GM18873 (cell line): ENCODE data around the gene WIZ.

Source experiments
- ATAC-seq: cut with Tn5 transposase; IDR thresholded peaks from one replicate; pipeline ENCODE4 v1.9.1; 2021; ENCODE audit warnings: mild to moderate bottlenecking, moderate library complexity, moderate number of reproducible peaks; ENCODE audit not compliant: unreplicated experiment, low FRiP score

Gene WIZ

DNA sequence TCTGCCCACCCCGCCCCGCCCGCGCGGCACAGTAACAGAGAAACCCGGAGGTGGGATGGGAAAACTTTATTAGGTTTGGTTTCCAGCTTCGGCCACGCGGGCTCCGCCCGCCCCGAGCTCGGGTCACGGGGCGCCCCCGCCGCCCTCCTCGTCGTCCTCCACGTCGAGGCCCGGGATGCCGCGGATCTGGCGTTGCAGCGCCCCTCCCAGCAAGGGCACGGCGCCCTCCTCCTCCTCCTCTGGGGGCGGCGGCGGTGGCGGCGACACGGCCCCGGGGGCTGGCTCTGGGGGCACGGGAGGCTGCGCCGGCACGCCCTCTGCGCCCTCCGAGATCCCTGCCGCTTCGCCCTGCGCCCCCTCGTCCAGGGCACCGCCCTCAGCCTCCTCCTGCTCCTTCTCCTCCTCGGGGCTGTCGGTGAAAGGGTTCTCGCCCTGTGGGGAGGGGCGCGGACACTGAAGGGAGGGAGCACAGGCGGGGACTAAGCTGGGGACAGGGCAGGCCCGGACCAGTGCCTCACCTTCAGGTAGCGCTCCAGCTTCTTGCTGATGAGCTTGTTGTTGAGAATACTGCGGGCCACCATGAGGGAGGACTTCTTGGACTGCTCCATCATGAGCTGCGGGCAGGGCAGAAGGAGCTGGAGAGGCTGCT is 69.6 kb downstream of the WIZ start:
- peak; percentile 23 for ATAC-seq

DNA sequence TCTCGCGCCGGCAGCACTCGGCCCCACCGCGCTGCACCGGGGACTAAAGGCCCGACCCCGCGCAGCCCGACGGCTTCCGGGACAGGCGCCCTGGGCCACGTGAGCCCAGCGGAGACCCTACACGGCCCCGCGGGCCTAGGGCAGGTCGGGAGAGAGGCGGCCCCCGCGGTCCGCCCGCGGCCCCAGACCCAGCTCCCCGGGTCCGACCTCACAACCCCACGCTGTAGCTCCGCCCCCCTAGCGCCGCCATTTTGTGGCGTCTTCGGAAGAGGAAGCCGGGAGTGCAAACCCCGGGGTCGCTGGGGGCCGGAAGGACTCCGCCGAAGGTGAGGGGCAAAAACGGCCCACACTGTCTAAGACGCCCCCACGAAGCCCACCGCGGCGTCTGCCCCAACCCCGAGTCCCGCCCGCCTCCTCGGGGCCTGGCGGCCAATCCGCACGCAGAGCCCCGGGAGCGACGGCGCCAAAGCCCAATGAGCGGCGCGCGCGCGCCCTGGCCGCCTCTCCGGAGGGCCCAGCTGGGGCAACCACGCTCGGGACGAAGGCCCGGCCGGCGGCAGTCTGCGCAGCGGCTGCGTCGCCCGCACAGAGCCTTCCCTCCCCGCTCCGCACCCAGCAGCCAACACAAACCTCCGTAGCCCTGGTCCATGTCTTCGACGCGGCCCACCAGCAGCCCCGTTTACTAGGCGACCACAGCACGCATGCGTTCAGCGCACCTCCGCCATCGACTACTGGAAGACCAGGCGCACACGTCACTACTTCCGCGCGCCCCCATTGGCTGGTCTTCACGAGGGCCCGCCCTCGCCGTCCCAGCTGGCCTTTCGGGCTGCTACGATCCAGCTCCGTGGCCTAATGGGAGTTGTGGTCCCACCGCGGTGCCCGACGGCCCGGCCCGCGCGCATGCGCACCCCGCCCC is 70.4 kb downstream of the WIZ start, which contains the start of gene AKAP8:
TSS of gene AKAP8 (minus strand) at position 705 of the 916 bp plus-strand sequence. CDS start at position 649, 56 bp downstream.
- ATAC-seq, result peak; percentile 85

DNA sequence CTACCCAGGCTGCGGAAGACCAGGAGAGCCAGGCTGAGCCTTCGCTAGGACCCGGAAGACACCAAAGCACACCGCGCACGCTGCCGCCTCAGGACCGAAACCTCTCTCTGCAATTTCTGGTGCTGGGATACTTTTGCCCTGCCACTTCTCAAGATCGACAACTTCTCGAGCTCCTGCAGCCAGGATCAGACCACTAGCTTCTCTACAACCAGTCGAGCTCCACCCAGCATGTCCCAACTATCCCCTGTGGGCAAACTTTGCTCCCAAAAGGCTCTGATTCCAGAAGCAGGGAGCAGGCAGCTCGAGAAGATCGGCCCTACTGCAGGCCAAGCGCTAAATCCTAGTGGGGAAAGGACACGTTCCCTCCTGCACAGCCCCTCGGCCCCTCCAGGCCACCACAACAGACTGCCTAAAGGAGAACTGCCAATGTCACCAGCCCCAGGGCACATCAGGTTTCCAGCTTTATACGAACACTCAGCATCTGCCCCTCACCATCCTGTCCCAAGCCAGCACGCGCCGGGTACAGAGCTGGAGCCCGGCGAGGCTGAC is 71.1 kb downstream of the WIZ start:
- no peak for ATAC-seq

DNA sequence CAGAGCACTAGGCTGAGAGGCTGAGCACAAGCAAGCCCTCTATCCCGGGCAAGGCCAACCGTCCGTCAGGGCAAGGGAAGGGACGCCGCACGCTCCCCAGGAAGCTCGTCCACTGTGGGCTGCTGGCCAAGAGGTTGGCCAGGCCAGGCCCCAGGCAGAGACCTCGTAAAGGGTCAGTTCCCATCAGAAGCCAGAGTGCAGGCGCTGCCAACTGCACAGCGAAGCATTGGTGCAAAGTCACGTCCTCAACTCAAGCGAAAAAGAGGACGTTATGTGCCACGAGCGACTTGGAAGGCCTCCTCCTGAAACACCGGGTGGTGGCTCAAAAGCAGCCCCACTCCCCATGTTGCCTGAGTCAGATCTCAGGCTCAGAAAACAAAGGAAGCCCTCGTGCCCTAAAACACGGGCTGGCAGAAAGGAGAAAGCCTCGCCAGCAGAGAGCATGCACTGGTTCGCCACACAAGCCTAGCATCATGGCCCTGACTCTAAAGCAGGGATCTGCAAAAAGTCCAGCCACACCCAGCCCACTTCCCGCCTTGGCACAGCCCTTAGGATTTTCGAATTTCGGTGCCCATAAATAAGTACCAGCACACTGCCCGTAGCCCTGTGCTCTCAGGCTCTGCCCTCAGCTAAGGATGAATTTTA is 74.8 kb downstream of the WIZ start:
- ATAC-seq, result no peak

DNA sequence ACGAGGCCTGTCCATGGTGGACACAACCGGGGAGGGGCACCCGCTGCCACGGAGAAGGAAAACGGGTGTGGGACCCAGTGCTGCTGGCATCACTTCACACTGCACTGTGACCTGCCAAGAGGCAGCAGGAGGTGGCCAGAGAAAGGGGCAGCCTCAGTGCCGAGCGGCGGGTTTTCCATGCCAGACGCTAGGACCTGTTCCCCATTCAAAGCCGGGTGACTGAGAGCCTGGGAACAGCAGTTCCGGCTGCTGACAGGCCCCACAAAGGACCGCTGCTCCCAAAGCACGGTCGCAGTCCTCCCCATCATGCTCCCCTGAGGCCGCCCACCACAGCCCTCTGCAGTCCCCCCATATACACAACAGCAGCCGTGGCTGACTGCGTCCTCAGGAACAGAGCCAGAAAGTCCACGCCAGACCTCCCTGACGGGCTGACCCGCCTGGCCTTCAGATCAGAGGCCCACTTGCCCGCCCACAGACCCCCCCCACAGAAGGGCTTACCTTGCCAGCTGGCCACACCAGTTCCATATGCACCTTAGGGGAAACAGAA is 75.6 kb downstream of the WIZ start:
- ATAC-seq, result no peak

DNA sequence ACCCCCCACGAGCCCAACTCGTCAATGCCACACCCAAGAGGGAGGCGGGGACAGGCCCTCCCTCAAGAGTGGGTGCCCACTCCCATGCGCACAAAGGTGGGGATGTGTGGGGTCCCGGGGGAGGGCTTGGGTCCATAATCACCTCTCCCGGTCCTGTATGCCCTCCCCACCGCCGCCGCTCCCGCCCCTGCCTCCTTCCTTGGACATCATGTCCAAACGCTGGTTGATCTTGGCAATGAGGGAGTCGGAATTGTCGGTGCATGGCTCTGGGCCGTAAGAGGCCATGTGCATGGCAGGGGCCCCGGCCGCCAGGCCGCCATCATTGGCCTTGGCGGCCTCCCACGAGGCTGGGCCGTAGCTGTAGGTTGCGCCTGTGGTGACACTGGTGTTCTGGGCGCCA is 76.1 kb downstream of the WIZ start:
- ATAC-seq, result no peak

DNA sequence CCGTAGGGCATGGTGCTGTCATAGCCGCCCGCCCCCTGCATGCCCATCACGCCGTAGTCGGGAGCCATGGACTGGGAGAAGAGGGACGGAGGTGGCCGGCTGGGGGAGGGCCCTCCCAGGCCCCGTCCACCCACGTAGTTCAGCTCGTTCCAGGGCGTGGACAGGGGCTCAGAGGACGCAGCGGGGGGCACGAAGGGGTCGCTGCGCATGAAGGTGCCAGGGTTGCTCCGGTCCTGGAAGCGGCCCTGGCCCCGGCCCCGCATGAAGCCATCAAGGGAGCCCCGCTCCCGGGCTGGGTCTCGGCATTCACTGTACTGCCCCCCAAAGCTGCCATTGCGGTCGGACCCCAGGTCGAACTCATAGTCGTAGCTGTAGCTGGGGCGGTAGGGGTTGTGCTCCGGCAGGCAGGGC is 76.9 kb downstream of the WIZ start:
- ATAC-seq, result no peak

DNA sequence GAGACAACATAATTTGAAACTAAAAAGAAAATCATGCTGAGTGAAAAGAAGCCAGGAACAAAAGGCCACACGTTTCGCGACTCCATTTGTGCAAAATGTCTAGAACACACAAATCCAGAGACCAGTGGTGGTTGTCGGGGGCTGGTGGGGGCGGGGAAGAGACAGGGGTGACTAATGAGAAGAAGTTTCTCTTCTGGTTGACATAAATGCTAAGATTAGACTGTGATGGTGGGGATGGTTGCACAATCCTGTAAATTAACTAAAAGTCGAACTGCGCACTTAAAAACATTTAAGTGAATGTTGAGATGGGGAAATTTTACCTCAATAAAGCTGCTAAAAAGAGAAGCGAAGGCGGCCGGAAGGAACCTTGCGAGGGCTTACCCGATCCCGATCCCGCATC is 77.3 kb downstream of the WIZ start:
- ATAC-seq, result no peak

DNA sequence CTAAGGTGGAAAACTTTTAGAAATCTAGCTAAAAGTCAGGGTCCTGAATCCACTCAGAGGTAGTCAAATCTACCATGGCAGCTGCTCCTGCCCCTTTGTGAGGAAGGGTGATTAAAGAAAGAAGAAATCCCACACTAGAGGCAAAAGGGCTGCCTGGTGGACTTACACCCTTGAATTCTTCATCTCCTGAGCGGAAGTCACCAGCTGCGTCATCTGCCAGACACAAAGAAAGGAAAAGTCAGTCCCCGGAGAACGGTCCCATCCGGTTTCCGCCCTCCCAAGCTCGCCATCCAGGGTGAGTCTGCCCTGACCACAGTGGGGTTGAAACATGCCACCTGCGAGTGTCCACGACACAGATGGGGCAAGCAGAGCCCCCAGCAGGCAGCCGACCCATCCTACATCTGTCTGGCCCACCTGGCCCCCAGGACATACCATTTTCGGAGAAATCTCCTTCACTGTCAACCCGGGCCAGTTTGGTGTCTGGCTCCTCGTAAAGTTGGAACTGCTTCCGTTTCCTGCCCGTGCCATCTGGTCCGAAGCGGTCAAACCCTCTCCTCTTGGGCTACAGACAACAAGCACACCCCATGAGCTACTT is 77.9 kb downstream of the WIZ start:
- no peak for ATAC-seq

DNA sequence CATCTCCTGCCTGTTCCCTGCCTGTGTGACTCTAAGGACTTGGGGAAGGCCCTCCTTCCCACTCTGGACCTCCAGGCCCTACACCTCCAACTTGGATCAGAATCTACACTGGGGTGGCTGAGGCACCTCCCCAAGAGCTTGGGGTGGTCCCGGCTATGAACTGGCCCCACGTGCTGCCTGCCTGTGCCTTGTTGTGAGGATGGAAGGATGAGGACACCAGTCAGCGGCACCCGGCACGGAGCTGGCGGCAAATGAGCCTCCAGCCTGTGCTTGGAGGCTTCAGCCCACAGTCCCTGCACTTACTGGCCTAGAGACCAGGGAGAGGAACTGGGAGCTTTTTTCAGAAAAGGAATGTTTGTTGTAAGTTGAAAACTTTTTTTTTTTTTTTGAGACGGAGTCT is 78.6 kb downstream of the WIZ start:
- ATAC-seq, result no peak
